ENCODE results near the gene MINAR1.

MINAR1 gene

GRCh38 chr15:79455361-79455760 is 23.2 kb downstream of the MINAR1 start:
- no peak overlapping the region for H2AFZ ChIP-seq (ENCODE audit: low read length)
- H3K18ac ChIP-seq (ENCODE audit: low read length), result no peak overlapping the region
- H3K23ac ChIP-seq (ENCODE audit: low read depth, low read length, poor library complexity), result no peak overlapping the region
- H2BK12ac ChIP-seq (ENCODE audit: low read length), result no peak overlapping the region
- no peak overlapping the region for H3K4me2 ChIP-seq (ENCODE audit: insufficient read depth, low read length, poor library complexity, severe bottlenecking)
- no peak overlapping the region for H3K27ac ChIP-seq (replicated peaks; ENCODE audit: low read length)
- H3K79me1 ChIP-seq (ENCODE audit: low read depth, low read length), result no peaks in the 10 kb centered on the region
- no peak overlapping the region for H3K4me3 ChIP-seq (ENCODE audit: low read length in 2 of 2)
- H2AK5ac ChIP-seq (ENCODE audit: low read depth, low read length), result no peak overlapping the region
- no peak for DNase-seq (ENCODE audit: low spot score)
- no peak overlapping the region for H2BK5ac ChIP-seq (ENCODE audit: low read length)
- no peak overlapping the region for H3K14ac ChIP-seq (ENCODE audit: low read length)
- H3K9me3 ChIP-seq (replicated peaks in 1 of 2; ENCODE audit: control insufficient read depth in 2 of 2, insufficient read depth in 1 of 2, low read depth in 1 of 2, low read length in 2 of 2), result no peaks in the 10 kb centered on the region
- no peak overlapping the region for H4K91ac ChIP-seq (ENCODE audit: low read depth, low read length, poor library complexity)
- no peak overlapping the region for H3K4ac ChIP-seq (ENCODE audit: low read length)
- H3K27me3 ChIP-seq (ENCODE audit: control insufficient read depth in 3 of 3, insufficient read depth in 3 of 3, low read depth in 1 of 3, low read length in 3 of 3), result peaks cover 0 to 8% (median 0%) of the 10 kb centered on the region in 3 experiments
- H3K9ac ChIP-seq (ENCODE audit: low read depth, low read length, poor library complexity), result no peak overlapping the region
- H2BK15ac ChIP-seq (ENCODE audit: low read length), result no peak overlapping the region
- no peaks in the 10 kb centered on the region for H3K36me3 ChIP-seq (replicated peaks in 1 of 2; ENCODE audit: control insufficient read depth in 2 of 2, insufficient read depth in 2 of 2, low read length in 2 of 2)
- no CpG with 5 or more reads among the region's 4 CpGs for WGBS, 2 donors (ENCODE audit: extremely low coverage in 2 of 2, insufficient read length in 2 of 2, insufficient replicate concordance in 1 of 2)
- H4K8ac ChIP-seq (ENCODE audit: low read depth, low read length), result no peak overlapping the region
- no peaks in the 10 kb centered on the region for H3K4me1 ChIP-seq (ENCODE audit: control insufficient read depth in 2 of 2, insufficient read depth in 1 of 2, low read depth in 1 of 2, low read length in 2 of 2)
- H2BK120ac ChIP-seq (ENCODE audit: low read depth, low read length), result no peak overlapping the region

- Histone ChIP-seq H4K91ac (ENCODE audit: low read depth, low read length, poor library complexity) (no peak overlapping the region), H2BK120ac (ENCODE audit: low read depth, low read length) (no peak overlapping the region), H3K27me3 (ENCODE audit: control insufficient read depth in 3 of 3, insufficient read depth in 3 of 3, low read depth in 1 of 3, low read length in 3 of 3) (peaks cover 0 to 13% (median 0%) of the 10 kb centered on the region in 3 experiments), H3K4me2 (ENCODE audit: insufficient read depth, low read length, poor library complexity, severe bottlenecking) (no peak overlapping the region), H4K8ac (ENCODE audit: low read depth, low read length) (no peak overlapping the region), H2AFZ (ENCODE audit: low read length) (no peak overlapping the region), H2BK5ac (ENCODE audit: low read length) (no peak overlapping the region), H2BK12ac (ENCODE audit: low read length) (no peak overlapping the region), H2AK5ac (ENCODE audit: low read depth, low read length) (no peak overlapping the region), H3K9me3 (replicated peaks in 1 of 2; ENCODE audit: control insufficient read depth in 2 of 2, insufficient read depth in 1 of 2, low read depth in 1 of 2, low read length in 2 of 2) (no peaks in the 10 kb centered on the region), H3K27ac (replicated peaks; ENCODE audit: low read length) (no peak overlapping the region), H2BK15ac (ENCODE audit: low read length) (no peak overlapping the region), H3K14ac (ENCODE audit: low read length) (no peak overlapping the region), H3K36me3 (replicated peaks in 1 of 2; ENCODE audit: control insufficient read depth in 2 of 2, insufficient read depth in 2 of 2, low read length in 2 of 2) (no peaks in the 10 kb centered on the region), H3K9ac (ENCODE audit: low read depth, low read length, poor library complexity) (no peak overlapping the region), H3K23ac (ENCODE audit: low read depth, low read length, poor library complexity) (no peak overlapping the region), H3K79me1 (ENCODE audit: low read depth, low read length) (no peaks in the 10 kb centered on the region), H3K18ac (ENCODE audit: low read length) (no peak overlapping the region), H3K4me3 (ENCODE audit: low read length in 2 of 2) (no peak overlapping the region), H3K4me1 (ENCODE audit: control insufficient read depth in 2 of 2, insufficient read depth in 1 of 2, low read depth in 1 of 2, low read length in 2 of 2) (no peaks in the 10 kb centered on the region), H3K4ac (ENCODE audit: low read length) (no peak overlapping the region)
- no peak for DNase-seq (ENCODE audit: low spot score)
- no CpG with 5 or more reads among the region's 6 CpGs for WGBS, 2 donors (ENCODE audit: extremely low coverage in 2 of 2, insufficient read length in 2 of 2, insufficient replicate concordance in 1 of 2)
Observed at GRCh38 chr15:79455943-79456342, 23.8 kb downstream of the MINAR1 start.

GRCh38 chr15:79458491-79458890 is 26.4 kb downstream of the MINAR1 start:
- no peak overlapping the region for H3K14ac ChIP-seq (ENCODE audit: low read length)
- DNase-seq (ENCODE audit: low spot score), result no peak
- H3K27ac ChIP-seq (replicated peaks; ENCODE audit: low read length), result no peak overlapping the region
- no peak overlapping the region for H2AK5ac ChIP-seq (ENCODE audit: low read depth, low read length)
- H3K4me3 ChIP-seq (ENCODE audit: low read length in 2 of 2), result no peak overlapping the region
- H3K23ac ChIP-seq (ENCODE audit: low read depth, low read length, poor library complexity), result peak overlapping the region; percentile 3
- H3K27me3 ChIP-seq (ENCODE audit: control insufficient read depth in 3 of 3, insufficient read depth in 3 of 3, low read depth in 1 of 3, low read length in 3 of 3), result peaks cover 0 to 8% (median 0%) of the 10 kb centered on the region in 3 experiments
- H3K4me2 ChIP-seq (ENCODE audit: insufficient read depth, low read length, poor library complexity, severe bottlenecking), result no peak overlapping the region
- no peak overlapping the region for H2BK15ac ChIP-seq (ENCODE audit: low read length)
- no peak overlapping the region for H2BK5ac ChIP-seq (ENCODE audit: low read length)
- H3K9ac ChIP-seq (ENCODE audit: low read depth, low read length, poor library complexity), result no peak overlapping the region
- no peak overlapping the region for H2AFZ ChIP-seq (ENCODE audit: low read length)
- no peaks in the 10 kb centered on the region for H3K36me3 ChIP-seq (replicated peaks in 1 of 2; ENCODE audit: control insufficient read depth in 2 of 2, insufficient read depth in 2 of 2, low read length in 2 of 2)
- no peak overlapping the region for H4K91ac ChIP-seq (ENCODE audit: low read depth, low read length, poor library complexity)
- no peak overlapping the region for H4K8ac ChIP-seq (ENCODE audit: low read depth, low read length)
- no peak overlapping the region for H2BK12ac ChIP-seq (ENCODE audit: low read length)
- no peak overlapping the region for H3K4ac ChIP-seq (ENCODE audit: low read length)
- no peaks in the 10 kb centered on the region for H3K9me3 ChIP-seq (replicated peaks in 1 of 2; ENCODE audit: control insufficient read depth in 2 of 2, insufficient read depth in 1 of 2, low read depth in 1 of 2, low read length in 2 of 2)
- H3K4me1 ChIP-seq (ENCODE audit: control insufficient read depth in 2 of 2, insufficient read depth in 1 of 2, low read depth in 1 of 2, low read length in 2 of 2), result no peaks in the 10 kb centered on the region
- no CpG with 5 or more reads among the region's 6 CpGs for WGBS, 2 donors (ENCODE audit: extremely low coverage in 2 of 2, insufficient read length in 2 of 2, insufficient replicate concordance in 1 of 2)
- no peak overlapping the region for H2BK120ac ChIP-seq (ENCODE audit: low read depth, low read length)
- no peaks in the 10 kb centered on the region for H3K79me1 ChIP-seq (ENCODE audit: low read depth, low read length)
- no peak overlapping the region for H3K18ac ChIP-seq (ENCODE audit: low read length)

- no peak overlapping the region for H3K23ac ChIP-seq (ENCODE audit: low read depth, low read length, poor library complexity)
- no peak overlapping the region for H3K27ac ChIP-seq (replicated peaks; ENCODE audit: low read length)
- H2BK12ac ChIP-seq (ENCODE audit: low read length), result no peak overlapping the region
- H2AK5ac ChIP-seq (ENCODE audit: low read depth, low read length), result no peak overlapping the region
- H3K9ac ChIP-seq (ENCODE audit: low read depth, low read length, poor library complexity), result no peak overlapping the region
- no peak overlapping the region for H3K4me3 ChIP-seq (ENCODE audit: low read length in 2 of 2)
- no peak overlapping the region for H3K4ac ChIP-seq (ENCODE audit: low read length)
- H3K27me3 ChIP-seq (ENCODE audit: control insufficient read depth in 3 of 3, insufficient read depth in 3 of 3, low read depth in 1 of 3, low read length in 3 of 3), result peaks cover 0 to 8% (median 0%) of the 10 kb centered on the region in 3 experiments
- no peak overlapping the region for H2AFZ ChIP-seq (ENCODE audit: low read length)
- H3K14ac ChIP-seq (ENCODE audit: low read length), result no peak overlapping the region
- H4K8ac ChIP-seq (ENCODE audit: low read depth, low read length), result no peak overlapping the region
- no peaks in the 10 kb centered on the region for H3K9me3 ChIP-seq (replicated peaks in 1 of 2; ENCODE audit: control insufficient read depth in 2 of 2, insufficient read depth in 1 of 2, low read depth in 1 of 2, low read length in 2 of 2)
- DNase-seq (ENCODE audit: low spot score), result no peak
- WGBS, 2 donors (ENCODE audit: extremely low coverage in 2 of 2, insufficient read length in 2 of 2, insufficient replicate concordance in 1 of 2), result no CpG with 5 or more reads among the region's 1 CpG
- H2BK120ac ChIP-seq (ENCODE audit: low read depth, low read length), result no peak overlapping the region
- H3K4me1 ChIP-seq (ENCODE audit: control insufficient read depth in 2 of 2, insufficient read depth in 1 of 2, low read depth in 1 of 2, low read length in 2 of 2), result no peaks in the 10 kb centered on the region
- no peak overlapping the region for H4K91ac ChIP-seq (ENCODE audit: low read depth, low read length, poor library complexity)
- no peak overlapping the region for H3K18ac ChIP-seq (ENCODE audit: low read length)
- no peak overlapping the region for H2BK15ac ChIP-seq (ENCODE audit: low read length)
- H3K36me3 ChIP-seq (replicated peaks in 1 of 2; ENCODE audit: control insufficient read depth in 2 of 2, insufficient read depth in 2 of 2, low read length in 2 of 2), result no peaks in the 10 kb centered on the region
- no peak overlapping the region for H3K4me2 ChIP-seq (ENCODE audit: insufficient read depth, low read length, poor library complexity, severe bottlenecking)
- no peak overlapping the region for H2BK5ac ChIP-seq (ENCODE audit: low read length)
- H3K79me1 ChIP-seq (ENCODE audit: low read depth, low read length), result no peaks in the 10 kb centered on the region
Observed at GRCh38 chr15:79459666-79460065, 27.5 kb downstream of the MINAR1 start.

Data from neuronal stem cell (in vitro differentiated cells).